Testis (tissue), 3 donors: ENCODE data around the gene TNFAIP3. TPM values are rescaled to one million over a fixed set of nuclear protein-coding genes. Genes with fewer than 3 reads are reported as not detected.
A peak's percentile ranks its signal among the peaks of the same experiment; 100 is the strongest.

ENCODE experiments used
- DNase-seq: peaks from one replicate; pipeline ENCODE4 v3.0.0-alpha.2; 2019
- H3K27ac ChIP-seq, 2 donors: fragments of 200-600 bp; sonication (generic); one replicate each; pipeline ENCODE4 v1.5.1; 2019
- H3K27me3 ChIP-seq: fragments of 200-600 bp; sonication (generic); one replicate; pipeline ENCODE4 v1.5.1; 2019
- H3K36me3 ChIP-seq: fragments of 200-600 bp; sonication (generic); one replicate; pipeline ENCODE4 v1.5.1; 2017; ENCODE audit warnings: low read depth; ENCODE audit errors: missing control alignments
- H3K4me1 ChIP-seq: fragments of 200-600 bp; sonication (generic); one replicate; pipeline ENCODE4 v1.5.1; 2019
- H3K4me3 ChIP-seq, 2 donors: fragments of 200-600 bp; sonication (generic); one replicate each; pipeline ENCODE4 v1.5.1; 2017 to 2019
- H3K9me3 ChIP-seq: fragments of 200-600 bp; sonication (generic); one replicate; pipeline ENCODE4 v1.5.1; 2017
- POLR2A ChIP-seq: fragments of 450-650 bp; IDR thresholded peaks from one replicate; pipeline ENCODE4 v1.6.1; 2017; ENCODE audit warnings: antibody characterized with exemption, mild to moderate bottlenecking, moderate library complexity
- whole genome bisulfite sequencing, 2 donors: methylation state at CpG; one replicate each; pipeline ENCODE4 v1.1.5; 2018; 5-methylcytosine and 5-hydroxymethylcytosine counted together
- intact Hi-C: fragments of 100-400 bp; cut with DNase I; formaldehyde crosslinking; loops from one replicate; pipeline ENCODE4 v1.15.1; 2023; ENCODE audit warnings: low total_unique reads
- polyA plus RNA-seq: library from polyadenylated mRNA; stranded (reverse); fragments of 350-450 nt; fragmentation: Illumina TruSeq; extraction: RNeasy Lipid Tissue Mini Kit (QIAGEN cat#74804); gene quantifications from one replicate; pipeline ENCODE4 v1.2.3, GENCODE V29; 2014; ENCODE audit warnings: low read depth, low replicate concordance; ENCODE audit not compliant: insufficient read depth
- total RNA-seq, 2 donors: library from RNA; depleted of rRNA; stranded (reverse); fragments of >200 nt; gene quantifications; one replicate each; pipeline ENCODE4 v1.2.3, GENCODE V29; 2016
- TF ChIP-seq, protein P1 (sequence below), 3 experiments: fragments of 450-650 bp in 2 of 3; fragments of 200-600 bp in 1 of 3; sonication (generic) in 1 of 3; IDR thresholded peaks; one replicate each; pipeline ENCODE4 v1.5.1; 2016 to 2019; ENCODE audit warnings: antibody characterized with exemption in 3 of 3, mild to moderate bottlenecking in 2 of 3, moderate library complexity in 1 of 3

The TNFAIP3 gene
- total and polyA plus RNA-seq, 3 donors from 2014 or later, result 12.6 to 25.1 (median 15.2) TPM

DNA sequence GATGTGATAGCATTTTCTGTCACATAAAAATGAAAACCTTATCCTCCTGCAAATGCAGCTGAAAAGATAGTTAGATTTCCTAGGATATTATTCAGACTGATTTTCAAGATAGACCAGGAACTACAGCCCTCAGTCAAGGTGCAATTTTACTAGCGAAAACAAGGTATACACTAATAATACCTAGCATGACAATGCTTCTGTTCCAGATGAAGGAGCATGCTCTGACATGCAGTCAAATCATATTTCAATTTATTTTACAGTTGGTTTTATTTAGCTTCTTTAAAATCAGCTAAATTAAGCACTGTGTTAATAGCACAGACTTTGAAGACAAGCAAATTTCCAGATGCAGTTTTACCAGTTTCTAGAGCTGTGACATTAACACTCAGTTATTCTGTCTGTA, 14.2 kb upstream of the TNFAIP3 start:
- no peaks in the 10 kb centered on the region for H3K4me1 ChIP-seq
- intact Hi-C loops, result no loop called here
- TF ChIP-seq, protein P1, sequence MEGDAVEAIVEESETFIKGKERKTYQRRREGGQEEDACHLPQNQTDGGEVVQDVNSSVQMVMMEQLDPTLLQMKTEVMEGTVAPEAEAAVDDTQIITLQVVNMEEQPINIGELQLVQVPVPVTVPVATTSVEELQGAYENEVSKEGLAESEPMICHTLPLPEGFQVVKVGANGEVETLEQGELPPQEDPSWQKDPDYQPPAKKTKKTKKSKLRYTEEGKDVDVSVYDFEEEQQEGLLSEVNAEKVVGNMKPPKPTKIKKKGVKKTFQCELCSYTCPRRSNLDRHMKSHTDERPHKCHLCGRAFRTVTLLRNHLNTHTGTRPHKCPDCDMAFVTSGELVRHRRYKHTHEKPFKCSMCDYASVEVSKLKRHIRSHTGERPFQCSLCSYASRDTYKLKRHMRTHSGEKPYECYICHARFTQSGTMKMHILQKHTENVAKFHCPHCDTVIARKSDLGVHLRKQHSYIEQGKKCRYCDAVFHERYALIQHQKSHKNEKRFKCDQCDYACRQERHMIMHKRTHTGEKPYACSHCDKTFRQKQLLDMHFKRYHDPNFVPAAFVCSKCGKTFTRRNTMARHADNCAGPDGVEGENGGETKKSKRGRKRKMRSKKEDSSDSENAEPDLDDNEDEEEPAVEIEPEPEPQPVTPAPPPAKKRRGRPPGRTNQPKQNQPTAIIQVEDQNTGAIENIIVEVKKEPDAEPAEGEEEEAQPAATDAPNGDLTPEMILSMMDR (IDR thresholded peaks at IDR 0.05), result no peak
- no peak for TF ChIP-seq POLR2A
- H3K9me3 ChIP-seq, result no peaks in the 10 kb centered on the region
- no peak overlapping the region for H3K4me3 ChIP-seq
- 88 to 98% methylated on average over 1 of the region's 1 CpG for WGBS, 2 donors
- H3K27me3 ChIP-seq, result no peaks in the 10 kb centered on the region
- H3K36me3 ChIP-seq, result no peaks in the 10 kb centered on the region
- no peak overlapping the region for H3K27ac ChIP-seq
- DNase-seq, result no peak

DNA sequence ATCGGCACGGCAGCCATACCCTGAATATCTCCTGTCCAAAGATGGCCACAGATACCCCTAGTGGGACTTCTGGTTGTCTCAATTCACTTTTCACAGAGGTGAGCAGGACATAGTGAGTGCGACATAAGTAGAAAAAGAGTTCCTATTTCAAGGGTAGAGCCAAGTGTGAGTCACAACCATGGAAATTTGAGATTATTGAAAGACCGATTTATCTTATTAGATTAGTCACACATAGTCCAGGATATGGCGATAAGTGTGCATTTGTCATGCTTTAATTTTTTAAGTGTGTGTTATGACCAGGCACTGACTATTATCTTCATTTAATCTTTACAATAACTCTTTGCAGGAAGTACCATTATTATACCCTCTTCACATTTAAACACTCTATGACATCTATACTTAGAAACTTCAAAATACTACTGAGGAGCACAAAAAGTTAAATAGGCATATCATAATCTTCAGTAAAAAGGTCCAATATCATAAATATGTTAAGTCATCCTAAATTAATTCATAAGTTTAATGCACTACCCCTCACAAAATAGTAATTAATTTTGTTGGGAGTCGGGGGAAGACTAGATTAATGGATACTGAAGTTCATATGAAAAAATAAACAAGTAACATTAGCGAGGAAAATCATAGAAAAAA, 13.4 kb upstream of the TNFAIP3 start:
- Histone ChIP-seq H3K27ac (no peak overlapping the region), H3K27me3 (no peaks in the 10 kb centered on the region), H3K36me3 (no peaks in the 10 kb centered on the region), H3K9me3 (no peaks in the 10 kb centered on the region), H3K4me1 (no peaks in the 10 kb centered on the region), H3K4me3 (no peak overlapping the region)
- no peak for DNase-seq
- intact Hi-C loops, result no loop called here
- 93 to 95% methylated on average over 7 of the region's 7 CpGs for WGBS, 2 donors
- TF ChIP-seq POLR2A, result no peak
- TF ChIP-seq, protein P1 (IDR thresholded peaks at IDR 0.05), result no peak

DNA sequence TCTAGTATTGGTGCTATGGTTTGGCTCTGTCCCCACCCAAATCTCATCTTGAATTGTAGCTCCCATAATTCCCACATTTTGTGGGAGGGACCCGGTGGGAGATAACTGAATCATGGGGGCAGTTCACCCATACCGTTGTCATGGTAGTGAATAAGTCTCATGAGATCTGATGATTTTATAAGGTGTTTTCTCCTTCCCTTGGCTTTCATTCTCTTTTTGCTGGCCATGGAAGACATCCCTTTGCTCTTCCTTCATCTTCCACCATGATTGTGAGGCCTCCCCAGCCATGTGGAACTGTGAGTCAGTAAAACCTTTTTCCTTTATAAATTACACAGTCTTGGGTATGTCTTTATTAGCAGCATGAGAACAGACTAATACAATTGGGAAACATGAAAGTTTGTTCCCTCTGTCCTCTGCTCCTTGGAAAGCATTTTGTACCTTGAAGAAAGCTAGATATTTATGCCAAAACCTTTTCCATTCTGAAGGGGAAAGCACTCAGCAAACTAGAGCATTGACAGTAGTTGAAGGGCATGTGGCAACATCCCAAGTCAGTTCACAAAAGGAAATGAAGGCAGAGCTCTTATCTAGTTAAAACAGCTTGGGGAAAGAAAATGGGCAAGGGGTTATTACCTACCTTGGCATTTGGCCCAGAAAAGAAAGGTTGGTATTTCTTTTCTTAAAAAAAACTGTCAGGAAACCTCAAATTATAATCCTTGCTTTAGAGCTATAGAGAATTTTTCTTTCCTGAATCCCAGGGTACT, 10.7 kb upstream of the TNFAIP3 start:
- intact Hi-C loops, result no loop called here
- no peaks in the 10 kb centered on the region for H3K36me3 ChIP-seq
- no peak overlapping the region for H3K4me3 ChIP-seq
- TF ChIP-seq, protein P1 (IDR thresholded peaks at IDR 0.05), result no peak
- no peak for TF ChIP-seq POLR2A
- no peaks in the 10 kb centered on the region for H3K27me3 ChIP-seq
- H3K9me3 ChIP-seq, result no peaks in the 10 kb centered on the region
- H3K4me1 ChIP-seq, result peaks cover 15% of the 10 kb centered on the region
- DNase-seq, result no peak
- no peak overlapping the region for H3K27ac ChIP-seq
- WGBS, 2 donors, result 91 to 98% methylated on average over 2 of the region's 2 CpGs

DNA sequence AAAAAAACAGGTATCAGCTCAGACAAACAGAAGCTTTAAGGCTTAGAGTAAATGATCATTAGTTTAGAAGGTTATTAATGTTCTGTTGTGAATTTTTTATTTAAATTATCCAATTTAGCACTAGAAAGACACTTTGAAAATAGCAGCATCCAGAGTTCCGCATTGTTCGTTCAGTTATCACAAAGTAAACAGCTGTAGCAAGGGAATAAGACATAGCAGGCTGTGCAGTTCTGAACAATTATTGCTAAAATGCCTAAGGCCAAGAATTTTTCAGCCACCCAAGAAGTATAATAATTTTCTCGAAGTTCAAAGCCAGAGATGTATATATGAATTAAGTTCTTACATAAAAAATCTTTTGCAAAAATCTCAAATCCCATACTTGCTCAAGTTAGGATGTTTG, 8.0 kb upstream of the TNFAIP3 start:
- H3K9me3 ChIP-seq, result no peaks in the 10 kb centered on the region
- no peaks in the 10 kb centered on the region for H3K27me3 ChIP-seq
- H3K4me3 ChIP-seq, result no peak overlapping the region
- no peaks in the 10 kb centered on the region for H3K36me3 ChIP-seq
- intact Hi-C loops, result no loop called here
- TF ChIP-seq, protein P1 (IDR thresholded peaks at IDR 0.05), result no peak
- TF ChIP-seq POLR2A, result no peak
- H3K4me1 ChIP-seq, result peaks cover 33% of the 10 kb centered on the region
- no peak for DNase-seq
- H3K27ac ChIP-seq, result peak overlapping the region in 1 of 2 donors; percentile 25
- WGBS, 2 donors, result 49 to 63% methylated on average over 3 of the region's 3 CpGs
